Testis (tissue), 3 donors: ENCODE data around the gene DSE. TPM values are rescaled to one million over a fixed set of nuclear protein-coding genes. Genes with fewer than 3 reads are reported as not detected.

Source experiments
- DNase-seq: peaks from one replicate; pipeline ENCODE4 v3.0.0-alpha.2; 2019
- H3K27ac ChIP-seq, 2 donors: fragments of 200-600 bp; sonication (generic); one replicate each; pipeline ENCODE4 v1.5.1; 2019
- H3K27me3 ChIP-seq: fragments of 200-600 bp; sonication (generic); one replicate; pipeline ENCODE4 v1.5.1; 2019
- H3K36me3 ChIP-seq: fragments of 200-600 bp; sonication (generic); one replicate; pipeline ENCODE4 v1.5.1; 2017; ENCODE audit warnings: low read depth; ENCODE audit errors: missing control alignments
- H3K4me1 ChIP-seq: fragments of 200-600 bp; sonication (generic); one replicate; pipeline ENCODE4 v1.5.1; 2019
- H3K4me3 ChIP-seq, 2 donors: fragments of 200-600 bp; sonication (generic); one replicate each; pipeline ENCODE4 v1.5.1; 2017 to 2019
- H3K9me3 ChIP-seq: fragments of 200-600 bp; sonication (generic); one replicate; pipeline ENCODE4 v1.5.1; 2017
- CTCF ChIP-seq, 3 experiments: fragments of 450-650 bp in 2 of 3; fragments of 200-600 bp in 1 of 3; sonication (generic) in 1 of 3; IDR thresholded peaks; one replicate each; pipeline ENCODE4 v1.5.1; 2016 to 2019; ENCODE audit warnings: antibody characterized with exemption in 3 of 3, mild to moderate bottlenecking in 2 of 3, moderate library complexity in 1 of 3
- POLR2A ChIP-seq: fragments of 450-650 bp; IDR thresholded peaks from one replicate; pipeline ENCODE4 v1.6.1; 2017; ENCODE audit warnings: antibody characterized with exemption, mild to moderate bottlenecking, moderate library complexity
- WGBS, 2 donors: methylation state at CpG; one replicate each; pipeline ENCODE4 v1.1.5; 2018; 5-methylcytosine and 5-hydroxymethylcytosine counted together
- intact Hi-C: fragments of 100-400 bp; cut with DNase I; formaldehyde crosslinking; loops from one replicate; pipeline ENCODE4 v1.15.1; 2023; ENCODE audit warnings: low total_unique reads
- polyA plus RNA-seq: library from polyadenylated mRNA; stranded (reverse); fragments of 350-450 nt; fragmentation: Illumina TruSeq; extraction: RNeasy Lipid Tissue Mini Kit (QIAGEN cat#74804); gene quantifications from one replicate; pipeline ENCODE4 v1.2.3, GENCODE V29; 2014; ENCODE audit warnings: low read depth, low replicate concordance; ENCODE audit not compliant: insufficient read depth
- total RNA-seq, 2 donors: library from RNA; depleted of rRNA; stranded (reverse); fragments of >200 nt; gene quantifications; one replicate each; pipeline ENCODE4 v1.2.3, GENCODE V29; 2016

DSE gene
- total and polyA plus RNA-seq, 3 donors from 2014 or later, result 31.5 to 49.3 (median 35.1) TPM

- Histone ChIP-seq H3K4me3 (no peak overlapping the region), H3K4me1 (no peaks in the 10 kb centered on the region), H3K27me3 (no peaks in the 10 kb centered on the region), H3K27ac (no peak overlapping the region), H3K9me3 (no peaks in the 10 kb centered on the region), H3K36me3 (no peaks in the 10 kb centered on the region)
- DNase-seq, result no peak
- WGBS, 2 donors, result 83 to 84% methylated on average over 4 of the region's 4 CpGs
- intact Hi-C loops, result no loop called here
- TF ChIP-seq CTCF (IDR thresholded peaks at IDR 0.05), result no peak
- no peak for TF ChIP-seq POLR2A
Measured at GRCh38 chr6:116430860-116431259, 60.1 kb downstream of the DSE start.

GRCh38 chr6:116431964-116432595 lies 61.3 kb downstream of the DSE start:
- TF ChIP-seq POLR2A (no peak), CTCF (IDR thresholded peaks at IDR 0.05) (no peak)

GRCh38 chr6:116433206-116433712 lies 62.5 kb downstream of the DSE start:
- Histone ChIP-seq H3K4me3 (no peak overlapping the region), H3K4me1 (no peaks in the 10 kb centered on the region), H3K9me3 (no peaks in the 10 kb centered on the region), H3K36me3 (no peaks in the 10 kb centered on the region), H3K27me3 (no peaks in the 10 kb centered on the region), H3K27ac (no peak overlapping the region)
- DNase-seq, result no peak
- intact Hi-C loops, result no loop called here
- 85 to 88% methylated on average over 4 of the region's 4 CpGs for WGBS, 2 donors
- TF ChIP-seq POLR2A, result no peak
- no peak for TF ChIP-seq CTCF (IDR thresholded peaks at IDR 0.05)

More at GRCh38 chr6:116431964-116432595, 61.3 kb downstream of the DSE start:
- no peak overlapping the region for H3K27ac ChIP-seq
- intact Hi-C loops, result no loop called here
- DNase-seq, result no peak
- no peaks in the 10 kb centered on the region for H3K27me3 ChIP-seq
- no peaks in the 10 kb centered on the region for H3K9me3 ChIP-seq
- no peaks in the 10 kb centered on the region for H3K4me1 ChIP-seq
- no peak overlapping the region for H3K4me3 ChIP-seq
- no peaks in the 10 kb centered on the region for H3K36me3 ChIP-seq

- no peak for DNase-seq
- no peaks in the 10 kb centered on the region for H3K36me3 ChIP-seq
- H3K27ac ChIP-seq, result no peak overlapping the region
- H3K9me3 ChIP-seq, result no peaks in the 10 kb centered on the region
- WGBS, 2 donors, result 92 to 95% methylated on average over 1 of the region's 1 CpG
- TF ChIP-seq POLR2A (no peak), CTCF (IDR thresholded peaks at IDR 0.05) (no peak)
- H3K27me3 ChIP-seq, result no peaks in the 10 kb centered on the region
- intact Hi-C loops, result no loop called here
- no peak overlapping the region for H3K4me3 ChIP-seq
- no peaks in the 10 kb centered on the region for H3K4me1 ChIP-seq
Measured at GRCh38 chr6:116434056-116434725, 63.4 kb downstream of the DSE start.
